Gastroesophageal sphincter (tissue), 4 donors: ENCODE measurements around the gene RPN1. TPM values are rescaled to one million over a fixed set of nuclear protein-coding genes. Genes with fewer than 3 reads are reported as not detected.

Experiments
- ATAC-seq: fragments of 150-250 bp; one replicate; pipeline ENCODE4 v1.9.1; 2016; ENCODE audit warnings: mild to moderate bottlenecking, moderate library complexity
- H3K27ac ChIP-seq, 4 donors: fragments of 200-600 bp; sonication (generic) in 3 of 4; 1 replicate in 3 of 4; 2 replicates in 1 of 4; pipeline ENCODE4 v1.5.1; 2016 to 2019
- H3K27me3 ChIP-seq: fragments of 200-600 bp; sonication (generic); one replicate; pipeline ENCODE4 v1.5.1; 2019
- H3K36me3 ChIP-seq, 2 donors: fragments of 200-600 bp; sonication (generic); one replicate each; pipeline ENCODE4 v1.5.1; 2019; ENCODE audit warnings: control low read depth in 1 of 2
- H3K4me1 ChIP-seq, 3 donors: fragments of 200-600 bp; sonication (generic); 1 replicate in 2 of 3; 2 replicates in 1 of 3; pipeline ENCODE4 v1.5.1; 2016 to 2019; ENCODE audit warnings: control low read depth in 2 of 3
- H3K4me3 ChIP-seq, 2 donors: fragments of 200-600 bp; sonication (generic); one replicate each; pipeline ENCODE4 v1.5.1; 2019; ENCODE audit warnings: mild to moderate bottlenecking in 1 of 2, moderate library complexity in 1 of 2
- H3K9me3 ChIP-seq, 3 donors: fragments of 200-600 bp; sonication (generic); one replicate each; pipeline ENCODE4 v1.5.1; 2017 to 2019; ENCODE audit warnings: control low read depth in 2 of 3
- EP300 ChIP-seq: sonication (generic); formaldehyde crosslinking; IDR thresholded peaks from one replicate; pipeline ENCODE4 v1.6.1; 2017; ENCODE audit warnings: antibody characterized with exemption, mild to moderate bottlenecking
- POLR2A ChIP-seq, 2 donors: fragments of 450-650 bp; IDR thresholded peaks; one replicate each; pipeline ENCODE4 v1.6.1; 2017; ENCODE audit warnings: antibody characterized with exemption in 2 of 2, mild to moderate bottlenecking in 2 of 2, moderate library complexity in 1 of 2
- POLR2AphosphoS5 ChIP-seq: sonication (generic); formaldehyde crosslinking; IDR thresholded peaks from one replicate; pipeline ENCODE4 v1.6.1; 2017; ENCODE audit warnings: antibody characterized with exemption
- WGBS, 2 donors: methylation state at CpG; one replicate each; pipeline ENCODE4 v1.1.5; 2018; ENCODE audit warnings: low coverage in 1 of 2; 5-methylcytosine and 5-hydroxymethylcytosine counted together
- total RNA-seq, 4 donors: library from RNA; depleted of rRNA; stranded (reverse); fragments of >200 nt; gene quantifications; one replicate each; pipeline ENCODE4 v1.1.0, GENCODE V29; 2016
- TF ChIP-seq, protein P1 (sequence below), 4 experiments: fragments of 200-600 bp in 2 of 4; fragments of 450-650 bp in 2 of 4; sonication (generic) in 1 of 4; IDR thresholded peaks; one replicate each; pipeline ENCODE4 v1.5.1; 2017 to 2019; ENCODE audit warnings: antibody characterized with exemption in 4 of 4, mild to moderate bottlenecking in 2 of 4, moderate library complexity in 2 of 4

RPN1 gene
- total RNA-seq: 100 to 1,000 TPM; 144 to 243 (median 182) TPM

DNA sequence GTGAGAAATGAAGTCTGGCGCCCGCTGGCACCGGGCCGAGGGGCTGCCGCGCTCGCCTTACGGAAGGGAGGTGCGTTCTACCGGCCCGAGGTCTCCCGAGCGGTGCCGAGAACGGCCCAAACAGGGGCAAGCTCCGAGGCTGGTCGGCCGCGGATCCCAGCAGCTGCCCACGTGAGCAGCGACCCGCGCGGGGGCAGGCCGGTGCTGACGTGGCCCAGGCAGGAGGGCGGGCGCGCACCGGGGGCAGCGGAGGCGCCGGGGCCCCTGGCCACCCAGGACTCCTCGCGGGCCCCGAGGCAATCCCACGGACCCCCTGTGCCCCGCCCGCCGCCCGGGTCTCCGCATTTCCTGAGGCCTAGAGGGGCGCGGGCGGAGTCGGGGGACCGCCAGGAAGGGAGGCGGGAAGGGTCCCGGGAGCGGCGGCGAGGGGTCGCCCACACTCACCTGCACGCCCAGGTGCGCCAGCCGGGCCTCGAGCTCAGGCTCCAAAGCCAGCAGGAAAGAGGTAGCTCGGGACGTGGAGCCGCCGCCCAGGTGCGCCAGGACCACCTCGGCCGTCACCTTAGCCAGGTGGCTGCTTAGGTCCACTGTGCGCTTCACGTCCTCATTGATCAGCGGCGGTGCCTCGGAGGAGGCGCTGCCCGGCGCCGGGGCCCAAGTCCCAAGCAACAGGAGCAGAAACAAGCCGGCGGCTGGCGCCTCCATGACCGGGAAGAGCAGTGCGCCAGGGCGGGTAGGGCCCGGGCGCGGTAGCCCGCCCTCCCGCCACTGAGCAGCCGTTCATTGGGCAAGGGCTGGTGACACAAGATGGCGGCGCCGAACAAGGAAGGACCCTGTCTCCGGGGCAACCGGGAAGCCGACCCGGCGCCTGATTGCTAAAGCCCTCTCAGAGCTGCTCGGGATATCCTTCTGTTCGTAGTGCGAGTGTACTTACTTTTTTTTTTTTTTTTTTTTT lies at the start of gene RPN1:
Gene RPN1, minus strand, starts transcription at position 723 of the 955 bp plus-strand sequence. Its CDS starts 18 bp downstream, at position 705.
- H3K36me3 ChIP-seq: no peaks in the 10 kb centered on the region
- ATAC-seq: peak; percentile 99
- H3K27ac ChIP-seq: peak within 1 kb of the TSS; percentile 94 to 100 (median 98)
- no peaks in the 10 kb centered on the region for H3K27me3 ChIP-seq
- no CpG with 5 or more reads among the region's 96 CpGs for WGBS, 2 donors
- TF ChIP-seq POLR2AphosphoS5 (peak; percentile 88), EP300 (no peak), POLR2A (IDR thresholded peaks at IDR 0.05) (peak; percentile 82 to 88)
- TF ChIP-seq, protein P1, sequence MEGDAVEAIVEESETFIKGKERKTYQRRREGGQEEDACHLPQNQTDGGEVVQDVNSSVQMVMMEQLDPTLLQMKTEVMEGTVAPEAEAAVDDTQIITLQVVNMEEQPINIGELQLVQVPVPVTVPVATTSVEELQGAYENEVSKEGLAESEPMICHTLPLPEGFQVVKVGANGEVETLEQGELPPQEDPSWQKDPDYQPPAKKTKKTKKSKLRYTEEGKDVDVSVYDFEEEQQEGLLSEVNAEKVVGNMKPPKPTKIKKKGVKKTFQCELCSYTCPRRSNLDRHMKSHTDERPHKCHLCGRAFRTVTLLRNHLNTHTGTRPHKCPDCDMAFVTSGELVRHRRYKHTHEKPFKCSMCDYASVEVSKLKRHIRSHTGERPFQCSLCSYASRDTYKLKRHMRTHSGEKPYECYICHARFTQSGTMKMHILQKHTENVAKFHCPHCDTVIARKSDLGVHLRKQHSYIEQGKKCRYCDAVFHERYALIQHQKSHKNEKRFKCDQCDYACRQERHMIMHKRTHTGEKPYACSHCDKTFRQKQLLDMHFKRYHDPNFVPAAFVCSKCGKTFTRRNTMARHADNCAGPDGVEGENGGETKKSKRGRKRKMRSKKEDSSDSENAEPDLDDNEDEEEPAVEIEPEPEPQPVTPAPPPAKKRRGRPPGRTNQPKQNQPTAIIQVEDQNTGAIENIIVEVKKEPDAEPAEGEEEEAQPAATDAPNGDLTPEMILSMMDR (IDR thresholded peaks at IDR 0.05): no peak
- H3K4me3 ChIP-seq: peak within 1 kb of the TSS; percentile 89 to 100
- peaks cover 0 to 56% (median 4%) of the 10 kb centered on the region in 3 donors for H3K4me1 ChIP-seq
- no peaks in the 10 kb centered on the region for H3K9me3 ChIP-seq

DNA sequence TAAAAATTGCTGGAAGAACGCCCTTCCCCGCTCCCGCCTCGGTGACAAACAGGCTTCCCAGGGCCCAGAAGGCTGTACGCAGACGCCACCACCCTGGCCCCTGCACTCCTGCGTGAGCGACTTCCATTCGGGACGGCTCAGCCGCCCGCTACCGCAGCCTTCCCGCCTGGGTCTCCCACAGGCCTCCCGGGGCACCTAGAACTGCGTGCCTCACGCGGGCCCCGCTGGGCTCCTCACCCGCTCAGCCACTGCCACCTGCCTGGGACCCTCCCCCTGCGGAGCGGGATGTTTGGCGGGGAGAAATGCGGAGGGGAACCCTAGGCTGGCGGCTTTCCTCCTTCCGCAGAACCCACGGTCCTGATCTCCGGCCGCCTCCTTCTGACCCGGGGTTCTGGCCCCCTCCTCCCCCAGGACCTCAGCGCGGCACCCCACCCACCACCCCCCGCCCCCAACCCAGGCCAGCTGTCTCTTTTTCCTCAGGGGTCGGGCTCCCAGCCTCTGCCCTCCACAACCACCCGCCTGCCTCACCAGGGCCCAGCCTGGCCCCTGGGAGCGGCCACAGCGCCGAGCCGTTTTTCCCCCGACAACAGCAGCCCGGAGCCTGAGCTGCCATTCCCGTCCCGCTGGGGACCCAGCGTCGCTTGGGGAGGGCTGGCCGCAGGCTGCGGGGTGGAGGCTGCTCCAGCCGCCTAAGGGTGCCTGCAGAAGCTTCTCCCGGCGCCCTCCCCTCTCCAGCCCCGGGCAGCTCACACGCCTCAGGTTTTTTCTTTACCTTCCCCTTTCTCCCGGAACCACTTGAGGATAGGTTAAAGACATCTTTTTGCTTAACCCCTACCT lies 47.8 kb upstream of the RPN1 start:
- Histone ChIP-seq H3K9me3 (no peaks in the 10 kb centered on the region), H3K36me3 (no peaks in the 10 kb centered on the region), H3K27ac (peak overlapping the region; percentile 60 to 92 (median 88)), H3K27me3 (peaks cover 1% of the 10 kb centered on the region), H3K4me1 (peaks cover 0 to 19% (median 0%) of the 10 kb centered on the region in 3 donors), H3K4me3 (peak overlapping the region; percentile 72 to 77)
- WGBS, 2 donors: 4 to 6% methylated on average over 3 to 5 of the region's 53 CpGs
- no peak for TF ChIP-seq EP300
- TF ChIP-seq POLR2A (IDR thresholded peaks at IDR 0.05): peak; percentile 19
- TF ChIP-seq POLR2AphosphoS5: peak; percentile 51
- TF ChIP-seq, protein P1 (IDR thresholded peaks at IDR 0.05): no peak
- ATAC-seq: peak; percentile 77

DNA sequence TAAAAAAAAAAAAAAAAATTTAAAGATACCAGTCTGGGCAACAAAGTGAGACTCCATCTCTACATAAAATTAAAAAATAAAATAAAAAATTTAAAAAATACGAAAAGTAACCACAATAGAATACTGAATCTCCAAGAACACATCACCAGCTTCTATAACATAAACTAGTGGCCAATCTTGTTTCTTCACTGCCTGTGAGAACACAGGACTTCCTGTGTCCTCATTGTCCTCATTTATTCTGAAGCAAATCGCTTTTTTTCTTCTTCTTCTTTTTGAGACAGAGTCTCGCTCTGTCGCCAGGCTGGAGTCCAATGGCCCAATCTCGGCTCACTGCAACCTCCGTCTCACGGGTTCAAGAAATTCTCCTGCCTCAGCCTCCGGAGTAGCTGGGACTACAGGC lies 46.7 kb upstream of the RPN1 start:
- WGBS, 2 donors: 86 to 93% methylated on average over 8 of the region's 8 CpGs
- H3K9me3 ChIP-seq: no peaks in the 10 kb centered on the region
- no peak overlapping the region for H3K27ac ChIP-seq
- TF ChIP-seq, protein P1 (IDR thresholded peaks at IDR 0.05): no peak
- TF ChIP-seq POLR2AphosphoS5: no peak
- no peak for TF ChIP-seq POLR2A (IDR thresholded peaks at IDR 0.05)
- no peak for TF ChIP-seq EP300
- H3K4me1 ChIP-seq: peaks cover 0 to 19% (median 0%) of the 10 kb centered on the region in 3 donors
- no peak for ATAC-seq
- H3K27me3 ChIP-seq: peaks cover 9% of the 10 kb centered on the region
- H3K4me3 ChIP-seq: no peak overlapping the region
- H3K36me3 ChIP-seq: no peaks in the 10 kb centered on the region

DNA sequence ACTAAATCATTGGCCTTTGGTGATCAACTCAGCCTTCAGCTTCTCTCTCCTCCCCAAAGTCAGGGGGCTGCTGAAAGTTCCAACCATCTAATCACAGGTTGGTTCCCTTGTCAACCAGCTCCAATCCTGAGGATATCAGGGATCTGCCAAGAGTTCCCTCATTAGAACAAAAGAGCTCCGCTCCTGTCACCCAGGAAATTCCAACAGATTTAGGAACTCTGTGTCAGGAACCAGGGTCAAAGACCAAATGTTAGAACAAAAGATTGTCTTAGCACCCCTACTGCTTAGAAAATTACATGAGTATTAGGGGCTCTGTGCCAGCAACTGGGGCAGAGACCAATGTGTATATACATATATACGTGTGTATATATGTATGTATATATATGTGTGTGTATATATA lies 43.1 kb upstream of the RPN1 start:
- no peaks in the 10 kb centered on the region for H3K36me3 ChIP-seq
- H3K27ac ChIP-seq: no peak overlapping the region
- peaks cover 0 to 6% (median 0%) of the 10 kb centered on the region in 3 donors for H3K4me1 ChIP-seq
- no peak overlapping the region for H3K4me3 ChIP-seq
- H3K9me3 ChIP-seq: no peaks in the 10 kb centered on the region
- no peak for TF ChIP-seq POLR2A (IDR thresholded peaks at IDR 0.05)
- no peak for TF ChIP-seq EP300
- no peak for TF ChIP-seq POLR2AphosphoS5
- TF ChIP-seq, protein P1 (IDR thresholded peaks at IDR 0.05): no peak
- no peak for ATAC-seq
- WGBS, 2 donors: 31 to 33% methylated on average over 1 to 2 of the region's 2 CpGs
- peaks cover 9% of the 10 kb centered on the region for H3K27me3 ChIP-seq
